GM21528 (cell line): ENCODE data around the gene RHBG.

Source experiments
- ATAC-seq: cut with Tn5 transposase; IDR thresholded peaks from one replicate; pipeline ENCODE4 v1.9.1; 2021; ENCODE audit warnings: mild to moderate bottlenecking, moderate library complexity; ENCODE audit not compliant: unreplicated experiment, low FRiP score

The RHBG gene

DNA sequence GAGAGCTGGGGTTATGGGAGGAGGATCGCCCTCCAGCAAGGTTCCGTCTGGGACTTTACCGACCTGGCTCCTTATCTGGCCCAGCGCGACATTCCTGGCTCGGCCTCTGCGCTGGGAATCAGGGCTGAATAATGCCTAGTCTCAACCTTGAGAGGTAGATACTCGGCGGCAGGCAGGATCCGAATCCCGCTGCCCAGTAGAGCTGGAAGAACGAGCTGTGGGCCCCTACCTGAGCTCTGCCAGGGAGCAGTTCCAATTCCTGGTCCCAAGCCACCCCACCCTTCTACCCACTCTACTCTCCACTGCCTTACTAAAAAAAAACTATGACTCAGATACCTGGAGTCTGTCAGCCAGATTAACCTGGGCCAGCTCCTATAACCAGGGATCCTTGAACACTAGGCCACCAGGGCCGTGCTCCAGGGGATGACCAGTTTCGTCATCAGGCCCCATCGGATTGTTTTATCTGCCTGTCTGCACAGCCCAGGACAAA lies 53.6 kb downstream of the RHBG start:
- ATAC-seq: no peak

DNA sequence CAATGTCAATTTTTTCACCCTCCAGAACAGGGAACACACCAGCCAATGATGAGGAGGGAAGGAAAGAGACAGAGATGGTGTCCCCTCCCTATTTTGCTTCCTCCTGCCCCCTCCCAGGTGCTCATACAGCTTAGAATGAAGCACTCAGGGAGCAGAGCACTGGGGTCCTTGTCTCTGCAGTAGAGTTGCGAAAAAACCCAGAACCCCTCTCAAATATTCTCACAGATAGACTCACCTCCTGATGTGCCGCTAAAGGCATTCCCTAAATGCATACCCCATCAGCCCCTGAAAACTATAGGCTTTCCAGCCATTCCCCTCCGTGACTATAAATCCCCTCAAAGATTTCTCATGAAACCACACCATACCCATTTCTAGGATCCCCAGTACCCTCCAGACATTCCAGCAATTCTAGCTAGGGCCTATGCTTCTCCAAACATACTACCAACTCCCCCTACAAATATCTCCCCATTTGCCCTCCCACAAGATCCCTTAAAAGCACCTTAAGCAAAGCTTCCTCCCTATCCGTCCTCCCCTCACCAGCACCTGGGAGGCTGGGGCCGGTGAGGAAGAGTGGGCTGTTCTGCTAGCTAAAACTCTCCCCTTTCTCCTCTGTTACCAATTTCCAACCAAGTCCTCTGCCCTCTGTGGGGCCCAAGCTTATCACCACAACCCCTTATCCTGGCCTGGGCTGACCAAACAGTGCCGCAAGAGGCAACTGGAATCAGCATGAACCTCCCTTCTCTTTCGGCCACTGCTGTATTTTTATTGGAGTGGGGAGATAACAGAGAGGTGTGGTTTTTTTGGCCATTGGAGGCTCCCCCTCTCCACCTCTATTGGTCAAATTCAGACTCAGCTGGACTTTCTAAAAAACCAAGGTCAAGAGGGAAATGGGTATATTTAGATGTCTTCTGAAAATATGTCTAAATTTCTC lies 54.7 kb downstream of the RHBG start:
- no peak for ATAC-seq

DNA sequence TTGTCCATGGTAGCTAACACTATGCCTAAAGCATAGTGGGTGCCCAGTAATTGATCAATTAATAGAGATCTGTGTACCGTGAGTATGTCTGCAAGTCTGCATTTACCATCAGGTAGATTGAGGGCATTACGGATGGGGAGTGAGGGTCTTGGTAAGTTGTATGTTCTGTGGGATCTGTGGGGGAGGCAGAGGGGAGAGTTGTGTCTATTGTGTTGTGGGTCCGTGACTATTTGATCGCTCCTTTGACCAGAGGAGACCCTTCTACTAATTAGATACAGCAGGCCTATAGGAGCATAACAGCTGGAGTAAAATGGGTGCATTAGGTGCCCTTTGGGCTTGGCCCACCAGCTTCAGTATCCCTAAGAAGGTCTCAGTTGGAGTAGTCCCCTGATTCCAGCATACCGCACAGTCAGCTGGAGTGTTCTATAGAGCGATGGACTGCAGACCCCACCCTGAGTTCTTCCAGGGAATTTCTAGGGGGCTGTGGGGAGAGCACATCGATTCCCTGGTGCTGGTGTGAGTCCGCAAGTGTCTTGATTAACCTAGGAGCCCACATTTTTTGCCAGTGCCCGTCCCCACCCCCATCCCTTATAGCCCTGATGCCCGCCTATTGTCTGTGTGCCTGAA lies 55.9 kb downstream of the RHBG start:
- ATAC-seq: no peak

DNA sequence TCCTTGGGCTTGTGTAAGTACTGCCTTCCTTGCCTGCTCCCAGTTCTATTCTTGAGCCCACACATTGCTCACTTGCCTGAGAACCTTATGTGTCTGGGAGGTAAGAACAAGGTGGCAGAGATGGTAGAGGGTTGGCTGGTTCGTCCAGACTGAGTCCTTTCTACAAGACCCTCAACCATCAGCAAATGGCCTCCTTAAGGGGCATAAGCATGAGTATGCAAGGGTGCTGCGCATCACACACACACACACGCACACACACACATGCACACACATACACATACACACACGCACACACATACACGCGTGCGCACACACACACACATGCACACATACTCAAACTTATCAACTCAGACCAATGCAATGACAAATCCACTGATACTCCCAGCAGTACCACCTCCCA lies 56.9 kb downstream of the RHBG start:
- no peak for ATAC-seq

DNA sequence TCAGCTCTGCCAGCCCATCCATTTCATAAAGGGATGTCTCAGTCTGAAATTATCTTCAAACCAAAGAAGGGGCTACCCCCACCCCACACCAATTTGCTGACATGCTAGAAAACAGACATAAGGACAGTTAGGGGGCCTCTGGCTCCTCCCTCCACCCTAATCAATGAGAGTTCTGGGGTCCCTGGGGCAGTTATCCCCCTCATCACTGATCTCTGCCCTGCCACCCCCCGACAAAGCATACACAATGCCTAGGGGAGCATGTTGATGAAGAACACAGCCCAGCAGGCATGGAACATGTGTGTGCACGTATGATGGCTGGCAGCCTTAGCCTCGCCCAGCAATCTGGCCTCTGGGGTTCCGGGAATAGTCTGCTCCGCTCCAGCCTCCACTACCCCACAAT lies 58.9 kb downstream of the RHBG start:
- ATAC-seq: no peak

DNA sequence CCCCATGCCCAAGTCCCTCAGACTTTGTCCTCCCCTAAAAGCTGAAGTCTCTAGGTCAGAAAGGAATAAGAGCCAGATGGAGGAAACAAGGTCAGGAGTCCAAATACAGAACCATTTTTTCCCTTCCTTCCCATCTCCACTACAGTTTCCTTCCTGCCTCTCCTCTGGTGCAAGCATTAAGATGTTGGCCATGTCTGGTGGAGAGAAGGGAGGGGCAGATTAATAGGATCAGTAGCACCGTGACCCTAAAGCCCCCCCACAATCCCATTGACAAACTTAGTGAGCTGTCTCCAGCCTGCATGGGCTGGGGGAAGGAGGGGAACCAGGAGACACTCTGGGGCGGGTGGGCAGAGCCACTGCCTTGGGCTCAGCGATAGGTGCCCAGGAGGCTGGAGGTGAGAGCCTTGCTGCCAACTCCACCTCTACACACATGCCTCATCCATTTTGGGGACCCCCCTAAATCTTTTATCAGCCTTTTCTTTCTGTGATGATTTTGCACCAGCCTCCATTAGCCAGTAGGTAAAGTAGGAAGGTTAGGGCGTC lies 59.8 kb downstream of the RHBG start:
- no peak for ATAC-seq

DNA sequence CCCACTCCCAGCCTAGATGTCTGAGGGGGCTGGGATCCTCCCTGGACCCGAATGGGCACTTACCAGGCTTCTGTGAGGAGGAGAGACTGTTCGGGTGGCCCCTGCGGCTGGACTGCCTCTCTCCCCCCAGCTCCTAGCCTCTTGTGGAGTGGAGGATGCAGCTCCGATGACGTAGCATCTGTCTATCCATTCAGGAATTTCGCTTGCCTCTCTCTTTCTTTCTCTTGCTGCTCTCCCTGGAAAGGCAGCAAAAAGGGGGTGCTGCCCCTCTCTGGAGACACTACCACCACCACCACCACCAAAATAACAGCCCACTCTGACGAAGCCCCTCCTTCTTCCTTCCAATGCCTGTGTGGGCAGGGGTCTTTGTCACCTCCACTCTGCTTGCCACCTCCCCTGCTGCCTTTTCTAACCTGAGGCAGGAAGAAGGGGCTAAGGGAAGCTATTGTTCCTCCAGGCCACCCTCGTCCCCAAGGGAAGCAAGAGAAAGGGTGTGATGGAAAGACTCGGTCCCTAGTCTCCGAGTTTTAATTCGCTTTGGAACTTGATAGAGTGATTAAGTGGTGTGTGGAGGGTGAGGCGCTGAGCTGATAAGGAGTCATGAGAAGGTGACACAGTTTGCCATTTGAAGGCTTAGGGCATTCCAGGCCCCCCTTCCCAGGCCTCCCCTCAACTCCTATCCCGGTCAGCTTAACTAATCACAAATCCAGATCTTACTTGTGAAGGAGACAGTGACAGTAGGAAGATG lies 60.5 kb downstream of the RHBG start:
- no peak for ATAC-seq

DNA sequence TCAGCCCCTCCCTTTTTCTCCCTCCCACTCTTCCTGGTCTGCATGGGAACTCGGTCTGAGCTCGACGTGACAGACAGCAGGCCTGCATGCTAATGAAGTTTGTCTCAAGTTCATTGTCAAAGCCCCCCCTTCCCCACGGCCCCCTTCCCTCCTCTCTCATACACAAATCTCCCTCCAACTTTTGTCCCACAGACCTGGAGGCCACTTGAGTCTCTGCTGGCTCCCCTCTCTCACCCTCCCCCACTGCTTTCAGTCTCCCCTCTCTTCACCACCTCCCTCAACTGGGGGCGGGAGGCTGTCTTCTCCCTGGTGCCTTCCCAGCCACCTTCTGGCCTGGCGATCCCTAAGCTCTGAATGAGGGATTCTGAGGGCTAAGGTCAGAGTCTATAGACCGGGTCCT lies 61.3 kb downstream of the RHBG start:
- ATAC-seq: no peak

DNA sequence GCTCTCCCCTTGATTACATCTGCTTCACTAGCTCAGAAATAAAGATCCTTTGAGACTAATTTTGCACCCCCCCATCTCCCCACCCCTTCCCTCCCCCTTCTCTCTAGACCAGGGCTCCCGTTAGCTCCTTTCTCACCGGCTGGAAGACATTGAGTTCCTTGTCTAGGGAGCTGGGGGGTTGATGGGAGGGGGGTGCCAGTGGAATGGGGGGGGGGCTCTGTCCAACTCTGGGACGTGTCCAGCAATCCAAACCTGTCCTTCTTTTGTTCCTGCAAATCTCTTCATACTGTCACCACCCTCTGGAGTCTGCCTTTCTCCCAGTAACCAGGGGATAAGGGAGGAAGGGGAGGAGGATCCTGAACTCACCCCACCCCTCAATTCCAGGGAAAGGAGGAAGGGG lies 61.9 kb downstream of the RHBG start:
- no peak for ATAC-seq

DNA sequence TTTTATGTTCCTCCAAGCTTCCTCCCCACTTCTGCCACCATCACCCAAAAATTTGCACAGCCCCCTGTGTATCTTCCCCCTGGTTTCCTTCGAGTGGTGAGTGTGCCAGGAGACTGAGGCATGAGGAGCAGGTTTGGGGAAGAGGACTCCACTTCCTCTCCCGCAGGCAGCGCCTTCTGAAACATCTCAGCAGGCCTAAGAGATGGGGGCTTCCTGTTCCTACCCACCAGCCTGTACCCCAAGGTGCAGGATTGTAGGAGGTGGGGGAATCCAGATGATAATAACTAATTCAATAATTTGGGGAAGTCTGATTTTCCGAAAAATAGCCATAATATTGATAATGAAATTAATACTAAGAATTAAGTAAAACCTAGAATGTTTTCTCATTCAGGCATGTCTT lies 62.4 kb downstream of the RHBG start:
- no peak for ATAC-seq

DNA sequence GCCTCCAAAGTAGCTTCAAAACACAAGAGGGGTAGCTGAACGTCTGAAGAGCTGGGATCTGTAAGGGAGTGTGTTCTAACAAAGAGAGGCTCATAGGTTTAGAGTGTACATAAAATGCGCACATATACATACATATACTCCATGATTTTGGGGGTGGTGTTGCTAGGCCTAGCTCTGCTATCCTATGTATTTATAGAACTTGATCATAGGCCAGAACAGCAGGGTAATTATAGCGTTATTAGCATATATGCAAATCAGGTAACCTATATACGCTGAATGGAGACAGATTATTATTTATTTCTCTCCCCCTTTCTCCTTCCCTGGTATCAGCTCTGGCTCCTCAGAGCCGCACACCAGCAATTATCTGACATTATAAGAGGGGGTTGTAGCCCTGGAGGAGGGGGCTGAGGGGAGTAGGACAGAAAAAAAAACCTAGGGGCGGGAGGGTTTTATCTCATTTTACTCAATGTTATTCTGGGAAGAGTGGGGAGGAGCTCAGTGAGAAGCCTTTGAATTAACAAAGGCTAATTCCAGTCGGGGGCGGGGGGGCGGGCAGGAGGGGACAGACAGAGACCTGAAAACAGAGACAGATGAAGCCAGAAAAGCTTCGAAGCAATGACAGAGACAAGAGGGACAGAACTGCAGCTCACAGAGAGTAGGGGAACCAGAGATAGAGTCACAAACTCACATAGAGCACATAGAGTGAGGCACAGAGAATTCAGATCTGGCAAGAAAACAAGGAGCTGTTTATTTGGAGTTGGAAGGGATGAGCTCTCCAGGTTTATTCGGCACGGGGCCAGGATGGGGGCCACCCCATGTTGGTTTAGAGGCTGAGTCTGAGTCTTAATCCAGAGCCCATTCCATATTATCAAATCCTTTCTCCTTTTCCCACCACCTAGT lies 63.0 kb downstream of the RHBG start:
- no peak for ATAC-seq

DNA sequence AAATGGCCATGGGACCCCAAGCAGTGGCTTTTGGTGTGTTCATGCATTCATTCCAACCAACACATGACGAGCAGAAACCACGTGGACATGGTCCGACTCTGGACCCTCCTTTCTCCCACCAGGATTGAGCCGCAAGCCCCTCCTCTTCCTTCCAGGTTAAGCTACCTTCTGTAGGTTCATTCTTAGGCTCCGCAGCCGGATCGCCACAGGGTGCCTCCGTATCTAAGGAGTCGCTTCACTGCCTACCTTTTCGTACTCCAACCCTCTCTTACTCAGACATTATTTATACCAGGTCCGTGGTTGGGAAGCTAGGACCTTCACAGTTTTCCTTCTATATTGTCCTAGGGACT lies 63.6 kb downstream of the RHBG start:
- no peak for ATAC-seq

DNA sequence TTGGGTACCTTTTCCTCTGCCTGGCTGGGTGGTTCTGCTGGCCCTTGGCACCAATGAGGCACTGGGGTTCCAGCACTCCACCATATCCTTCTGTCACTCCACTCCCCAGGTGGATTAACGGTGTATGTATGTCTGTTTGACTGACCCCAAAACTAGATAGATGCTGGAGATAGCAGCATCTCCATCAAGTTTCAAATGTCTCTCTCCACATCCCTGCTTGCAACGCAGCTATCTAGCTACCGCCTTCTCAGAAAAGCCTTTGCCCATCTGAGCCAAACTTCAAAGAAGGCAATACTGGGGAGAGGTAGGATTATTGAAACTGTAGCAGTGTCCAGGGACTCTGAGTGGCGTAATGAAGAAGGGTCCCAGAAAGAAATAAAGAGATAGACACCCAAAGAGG lies 64.0 kb downstream of the RHBG start:
- ATAC-seq: no peak

DNA sequence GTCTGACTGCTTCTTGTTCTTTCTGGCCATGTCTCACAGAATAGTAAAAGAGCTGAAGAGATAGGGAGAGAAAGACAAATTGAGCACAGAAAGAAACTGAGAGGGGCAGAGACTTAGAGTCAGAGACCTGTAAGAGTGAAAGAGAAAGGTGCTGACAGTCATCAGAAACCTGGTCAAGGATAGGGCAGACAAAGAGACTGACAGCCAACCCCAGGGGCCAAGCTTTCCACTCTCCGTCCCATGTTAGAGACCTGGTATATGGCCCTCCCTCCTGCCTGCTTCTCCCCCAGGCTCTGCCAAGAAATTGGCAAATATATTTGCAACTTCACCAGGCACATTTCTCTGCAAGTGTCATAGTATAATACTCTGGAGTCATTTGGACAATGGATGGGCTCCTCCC lies 64.6 kb downstream of the RHBG start:
- ATAC-seq: no peak
